Eye (tissue), 1 donor: Measurements from ENCODE around the gene STRA8.
"Not testable (repeated sequence)": the region's sequence is repeated elsewhere in the genome, so short reads cannot be mapped to it uniquely, and the experiment has no call there.

Source experiments
- DNase-seq: peaks from one replicate; pipeline ENCODE4 v3.0.0-alpha.2; 2015

Gene STRA8

DNA sequence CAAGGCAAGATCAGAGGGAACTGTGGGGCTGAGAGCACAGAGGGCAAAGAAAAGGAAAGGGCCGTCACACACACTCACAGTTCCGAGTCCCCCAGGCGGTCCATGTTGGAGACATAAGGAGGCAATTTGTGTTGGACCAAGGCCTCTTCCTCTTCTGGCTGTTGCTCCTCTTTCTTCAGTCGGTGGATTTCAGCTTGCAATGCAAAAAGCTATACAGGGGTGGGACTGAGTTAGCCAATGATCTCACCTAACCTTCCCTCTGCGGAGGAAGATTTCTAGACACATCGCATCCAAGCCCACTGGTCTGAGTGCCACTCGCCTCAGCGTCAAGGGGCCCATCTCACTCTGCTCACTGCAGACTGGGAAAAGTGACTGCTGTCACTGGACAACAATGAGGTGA lies 27.8 kb upstream of the STRA8 start:
- no peak for DNase-seq

DNA sequence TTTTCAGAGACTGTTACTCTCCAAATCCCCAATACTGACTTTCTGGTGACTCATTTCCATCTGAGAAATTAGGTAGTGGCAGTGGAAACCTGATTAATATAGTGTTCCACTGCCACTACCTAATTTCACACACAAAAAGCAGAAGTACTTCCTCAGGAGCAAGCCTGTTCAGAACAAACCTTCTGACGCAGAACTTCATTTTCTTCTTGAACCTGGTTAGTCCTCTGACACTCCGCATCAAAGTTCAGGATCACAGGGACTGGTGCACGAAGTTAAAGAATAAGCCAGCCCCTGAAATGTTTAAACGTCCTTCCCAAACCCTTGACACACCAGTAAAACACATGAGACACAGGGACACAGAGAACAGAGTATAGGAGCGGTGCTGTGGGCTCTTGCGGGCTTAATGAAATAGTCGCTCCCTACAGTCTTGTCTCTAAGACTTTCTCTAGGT lies 26.7 kb upstream of the STRA8 start:
- no peak for DNase-seq

DNA sequence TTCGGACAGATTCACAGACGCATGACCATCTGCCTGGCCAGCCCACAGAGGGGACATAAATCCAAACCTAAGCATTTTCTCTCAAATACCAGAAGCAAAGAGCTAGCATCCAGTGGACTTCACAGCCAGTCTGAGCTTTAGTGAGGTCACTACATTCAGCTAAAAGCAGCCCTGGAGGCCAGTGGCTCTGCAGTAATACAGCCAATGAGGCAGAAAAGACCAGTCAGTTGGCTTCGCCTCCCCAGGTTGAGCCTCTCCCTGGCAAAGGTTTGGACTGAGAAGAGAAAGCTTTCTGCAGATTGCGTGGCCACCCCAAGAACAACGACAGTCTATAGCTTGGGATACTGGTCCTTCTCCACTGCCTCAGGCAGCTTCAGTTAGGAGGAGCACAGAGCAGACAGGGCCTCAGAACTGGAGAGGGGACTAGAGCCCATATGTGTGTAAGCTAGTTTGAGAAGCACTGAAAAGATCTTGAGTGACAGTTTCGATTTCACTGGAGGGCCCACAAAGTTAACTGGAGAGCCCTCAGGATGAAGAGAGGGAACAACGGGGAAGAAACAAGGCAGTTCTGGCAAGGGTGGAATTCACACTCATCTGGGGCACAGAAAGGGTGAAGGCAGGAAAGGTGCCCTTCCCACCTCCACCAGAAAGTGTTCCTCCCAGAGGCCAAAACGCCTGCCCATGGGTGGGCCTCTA lies 26.1 kb upstream of the STRA8 start:
- peak; percentile 13 for DNase-seq

DNA sequence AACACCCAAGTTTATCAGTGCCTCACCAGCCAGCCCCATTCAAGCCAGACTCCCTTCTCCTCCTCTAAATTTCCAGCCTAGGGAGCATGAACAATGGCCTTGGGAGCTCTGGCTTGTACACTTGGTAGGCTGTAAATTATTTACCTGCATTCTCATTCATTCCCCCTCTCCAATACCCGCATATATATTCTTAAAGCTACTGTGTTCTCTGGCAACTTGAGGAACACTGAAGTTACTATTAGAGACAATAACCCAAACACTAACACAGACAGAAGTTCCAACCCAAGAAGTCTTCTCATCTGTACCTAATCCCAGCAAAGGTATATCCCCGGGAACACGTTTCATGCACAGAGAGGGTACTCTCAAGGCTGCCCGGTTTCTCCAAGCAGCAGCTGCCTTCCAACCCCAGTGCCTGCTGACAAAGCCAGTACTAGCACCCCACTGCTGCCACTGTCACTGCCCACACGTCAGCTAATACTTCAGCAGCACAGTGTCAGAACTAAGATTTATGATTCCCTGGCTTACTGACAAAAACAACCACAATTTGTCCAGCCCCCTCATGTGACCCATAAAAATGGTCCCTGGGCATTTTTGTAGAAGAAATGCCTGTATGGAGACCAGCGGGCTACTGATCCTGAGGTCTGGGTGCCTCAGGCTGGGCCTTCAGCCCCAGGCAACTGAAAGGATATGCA lies 25.4 kb upstream of the STRA8 start:
- no peak for DNase-seq

DNA sequence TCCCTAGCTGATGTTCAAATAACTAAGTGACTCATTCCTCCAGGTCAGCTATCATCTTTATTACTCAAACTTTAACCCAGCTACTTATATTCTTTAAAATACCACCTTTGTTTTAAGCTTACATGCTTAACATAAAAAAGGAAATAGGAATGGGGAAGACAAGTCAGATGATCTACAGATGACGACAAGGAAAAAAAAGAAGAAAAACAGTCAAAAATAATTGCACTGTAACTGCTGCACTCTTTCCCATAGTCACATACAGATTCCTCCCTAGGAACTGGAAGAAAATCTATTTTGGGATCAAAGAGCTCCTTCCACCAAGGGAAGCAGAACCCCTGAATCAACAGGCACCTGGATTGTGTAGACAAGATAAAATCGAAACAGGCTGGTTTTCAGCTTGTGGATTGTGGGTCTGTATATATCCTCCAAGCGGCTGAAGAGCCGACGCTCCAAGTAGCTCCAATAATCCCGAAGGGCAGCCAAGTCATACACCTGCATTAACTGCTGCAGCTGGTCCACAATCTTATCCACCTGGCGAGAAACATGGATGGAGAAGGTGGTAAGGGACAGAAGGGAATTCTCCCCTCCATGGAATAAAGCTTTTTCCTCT lies 24.3 kb upstream of the STRA8 start:
- DNase-seq: no peak

DNA sequence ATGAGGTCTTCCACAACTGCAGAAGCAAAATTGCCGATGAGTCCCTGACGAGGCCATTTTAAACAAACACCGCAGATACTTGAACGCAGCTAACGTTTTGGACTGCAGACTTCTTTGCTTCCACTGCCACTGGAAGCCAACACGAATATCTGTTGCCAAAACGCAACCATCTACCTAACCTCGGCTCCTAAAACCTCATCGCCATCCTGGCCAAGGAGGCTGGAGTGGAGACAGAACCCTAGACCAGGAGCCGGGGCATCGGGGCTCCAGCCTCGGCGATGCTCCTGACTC lies 22.8 kb upstream of the STRA8 start:
- peak; percentile 84 for DNase-seq

DNA sequence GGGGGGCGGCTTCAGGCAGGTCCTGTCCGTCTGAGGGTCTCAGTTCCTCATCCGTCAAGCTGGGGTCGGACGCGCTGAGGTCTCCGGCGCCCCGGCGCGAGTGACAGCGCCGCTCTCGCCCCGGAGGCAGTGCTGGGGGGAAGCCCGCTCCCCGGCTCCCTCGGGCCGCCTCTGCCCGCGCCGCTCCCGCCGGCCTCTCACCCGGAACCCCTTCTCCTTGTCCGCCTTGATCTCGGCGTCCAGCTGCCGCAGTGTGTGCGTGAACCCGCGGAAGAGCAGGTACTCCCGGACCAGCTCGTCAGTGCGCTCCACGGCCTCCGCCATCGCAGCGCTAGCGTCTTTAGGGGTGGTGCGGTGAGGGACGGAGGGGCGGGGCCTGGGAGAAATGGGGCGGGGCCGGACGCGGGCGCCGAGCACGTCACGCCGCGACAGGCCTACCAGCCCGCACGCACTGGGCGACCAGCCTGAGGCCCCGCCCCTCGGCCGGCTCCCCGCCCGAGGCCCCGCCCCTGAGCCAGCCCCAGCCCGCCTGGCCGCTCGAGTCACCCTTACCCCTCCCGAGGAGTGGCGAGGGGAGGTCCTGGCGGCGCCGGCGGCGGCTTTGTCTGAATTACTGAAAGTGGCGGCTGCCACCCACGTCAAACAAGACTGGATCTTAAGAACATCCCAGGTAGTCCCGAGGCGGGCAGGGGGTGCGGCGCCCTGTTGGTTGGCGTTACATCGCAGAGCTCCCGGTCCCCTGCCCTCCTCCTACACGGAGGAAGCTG lies 22.3 kb upstream of the STRA8 start, which contains the start of gene WDR91:
TSS of gene WDR91 (minus strand) at position 348 of the 767 bp plus-strand sequence. CDS start at position 324, 24 bp downstream.
- peak; percentile 97 for DNase-seq

DNA sequence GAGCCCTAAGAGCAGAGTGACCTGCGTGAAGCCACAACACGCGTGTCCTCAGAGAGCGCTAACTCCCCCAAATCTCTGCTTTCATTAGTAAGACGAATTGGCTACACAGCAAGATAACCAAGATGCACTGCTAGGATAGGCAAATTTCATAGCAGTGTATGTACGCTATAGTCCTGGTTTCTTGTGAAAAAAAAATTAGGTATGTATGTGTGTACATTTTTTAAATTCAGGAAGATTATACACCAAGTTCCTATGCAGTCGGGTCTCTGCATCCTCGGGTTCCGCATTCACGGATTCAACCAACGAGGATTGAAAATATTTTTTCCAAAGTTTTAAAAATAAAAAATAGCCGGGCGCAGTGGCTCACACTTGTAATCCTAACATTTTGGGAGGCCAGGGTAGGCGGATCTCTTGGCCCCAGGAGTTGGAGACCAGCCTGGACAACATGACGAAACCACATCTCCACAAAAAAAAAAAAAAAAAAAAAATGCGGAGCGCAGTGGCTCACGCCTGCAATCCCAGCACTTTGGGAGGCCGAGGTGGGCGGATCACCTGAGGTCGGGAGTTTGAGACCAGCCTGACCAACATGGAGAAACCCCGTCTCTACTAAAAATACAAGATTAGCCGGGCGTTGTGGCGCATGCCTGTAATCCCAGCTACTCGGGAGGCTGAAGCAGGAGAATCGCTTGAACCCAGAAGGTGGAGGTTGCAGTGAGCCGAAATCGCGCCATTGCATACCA lies 21.5 kb upstream of the STRA8 start:
- DNase-seq: not testable (repeated sequence)

DNA sequence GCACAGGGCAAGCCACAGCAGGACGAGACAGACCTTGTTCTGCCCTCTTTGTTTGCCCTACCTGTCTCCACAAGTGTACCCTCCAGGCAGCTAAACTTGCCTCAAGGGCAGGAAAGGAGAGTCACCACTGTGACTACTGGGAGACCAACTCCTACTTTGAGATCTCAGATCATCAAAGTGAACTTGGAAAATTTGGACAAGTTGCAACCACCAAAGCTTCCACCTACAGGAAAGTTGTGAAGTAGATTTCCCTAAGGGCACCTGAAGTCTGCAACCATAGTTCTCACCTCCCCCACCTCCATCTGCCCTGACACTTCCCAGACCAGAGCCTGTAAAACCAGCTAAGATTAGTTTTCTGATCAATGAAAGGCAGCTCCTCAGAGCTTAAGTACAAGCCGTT lies 19.8 kb upstream of the STRA8 start:
- no peak for DNase-seq

DNA sequence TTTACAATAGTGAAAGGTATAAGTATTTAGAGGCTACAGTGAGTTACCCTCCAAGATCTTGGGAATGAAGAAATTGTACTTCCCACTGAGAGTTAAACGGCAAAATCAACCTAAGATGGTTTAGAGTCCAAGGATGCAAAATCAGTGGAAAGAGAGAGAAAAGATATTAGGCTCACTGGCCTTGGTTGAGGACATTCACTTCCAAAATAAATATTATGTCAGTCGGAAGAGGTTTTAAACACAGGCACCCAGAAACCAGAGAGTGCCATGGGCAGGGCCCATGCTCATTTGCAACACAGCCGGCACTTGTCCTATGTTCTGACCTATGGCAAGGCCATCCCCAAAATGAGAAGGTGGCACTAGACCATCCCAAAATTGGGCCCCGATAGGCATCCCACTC lies 18.5 kb upstream of the STRA8 start:
- no peak for DNase-seq

DNA sequence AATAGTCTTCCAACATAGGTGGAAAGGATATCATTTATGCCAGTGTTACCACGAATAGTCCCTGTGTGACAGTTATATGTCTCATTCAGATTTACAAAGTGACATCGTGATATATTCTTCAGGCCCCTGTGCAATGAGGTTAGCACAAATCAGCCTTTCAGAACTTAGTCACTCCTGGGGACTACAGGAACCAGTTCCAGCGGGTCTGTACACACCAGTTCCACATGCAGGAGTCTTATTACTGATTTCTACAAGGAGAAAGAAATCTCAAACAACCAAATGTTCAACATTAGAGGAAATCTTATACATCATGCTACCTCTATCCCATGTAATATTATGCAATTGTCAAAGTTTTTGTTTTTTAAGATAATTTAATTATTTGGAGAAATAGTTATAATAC lies 17.9 kb upstream of the STRA8 start:
- DNase-seq: no peak

DNA sequence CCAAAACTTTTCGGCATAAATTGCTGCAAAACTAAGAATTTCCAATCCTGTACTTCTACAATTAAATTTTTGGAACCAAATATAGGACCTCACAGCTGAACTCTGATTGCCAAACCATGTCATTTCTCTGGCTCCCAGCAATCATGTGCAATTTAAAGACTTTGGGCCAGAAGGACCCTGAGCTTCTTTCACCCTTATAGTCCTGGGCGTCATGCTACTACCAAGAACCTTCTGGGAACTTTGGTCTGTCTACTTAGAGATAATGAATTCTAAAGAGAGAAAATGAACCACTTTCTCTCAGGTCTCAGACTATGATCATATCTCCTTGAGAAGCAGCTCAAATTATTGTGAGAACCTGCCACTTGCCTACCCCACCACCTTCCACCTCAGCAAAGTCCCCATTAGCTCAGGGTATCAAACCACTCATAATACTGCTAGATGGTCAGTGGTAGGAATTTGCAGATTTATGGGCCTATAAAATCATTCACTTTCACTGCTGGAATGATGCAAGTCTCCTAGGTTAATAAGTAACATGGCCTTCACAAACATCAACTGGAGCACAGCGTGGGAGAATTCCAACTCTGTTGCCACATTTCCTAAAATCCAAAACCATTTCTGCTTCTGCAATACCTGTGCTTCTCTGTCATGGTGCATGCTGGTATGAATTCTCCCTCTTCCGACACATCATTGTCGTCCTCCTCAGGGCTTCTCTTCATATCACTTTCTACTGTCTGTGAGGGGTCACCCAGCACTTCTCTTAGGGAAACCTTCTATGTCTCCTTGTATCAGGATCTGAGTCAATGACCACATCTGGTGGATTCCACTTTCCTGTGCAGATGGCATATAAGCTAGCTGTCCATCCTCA lies 15.8 kb upstream of the STRA8 start:
- no peak for DNase-seq

DNA sequence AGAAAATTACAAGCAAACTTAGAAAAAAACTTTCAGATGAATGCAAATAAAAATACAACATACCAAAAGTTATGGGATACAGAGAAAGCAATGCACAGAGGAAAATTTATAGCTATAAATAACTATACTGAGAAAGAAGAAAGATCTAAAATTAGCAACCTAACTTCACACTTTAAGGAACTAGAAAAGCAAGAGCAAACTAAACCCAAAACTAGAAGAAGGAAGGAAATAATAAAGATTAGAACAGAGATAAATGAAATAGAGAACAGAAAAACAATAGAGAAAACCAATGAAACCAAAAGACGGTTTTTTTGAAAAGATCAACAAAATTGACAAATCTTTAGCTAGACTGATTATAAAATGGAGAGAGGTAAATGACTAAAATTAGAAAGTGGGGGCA lies 9.6 kb upstream of the STRA8 start:
- DNase-seq: no peak

DNA sequence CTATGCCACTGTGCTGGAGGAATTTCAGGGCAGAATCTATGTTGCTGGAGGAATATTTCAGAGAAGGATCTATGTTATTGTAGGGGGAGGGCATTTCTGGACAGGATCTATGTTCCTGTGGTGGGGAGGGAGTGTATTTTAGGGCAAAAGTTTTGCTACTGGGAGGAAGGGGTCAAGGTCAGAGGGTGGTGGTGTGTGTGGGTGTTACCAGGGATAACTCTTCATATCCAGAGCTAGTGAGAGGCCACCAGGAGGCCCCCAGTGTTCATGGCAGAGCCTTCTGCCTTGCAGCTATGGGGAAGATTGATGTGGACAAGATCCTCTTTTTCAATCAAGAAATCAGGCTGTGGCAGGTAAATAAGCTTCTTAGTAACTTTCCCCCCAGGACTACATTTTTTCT lies 2.0 kb upstream of the STRA8 start:
- DNase-seq: no peak

DNA sequence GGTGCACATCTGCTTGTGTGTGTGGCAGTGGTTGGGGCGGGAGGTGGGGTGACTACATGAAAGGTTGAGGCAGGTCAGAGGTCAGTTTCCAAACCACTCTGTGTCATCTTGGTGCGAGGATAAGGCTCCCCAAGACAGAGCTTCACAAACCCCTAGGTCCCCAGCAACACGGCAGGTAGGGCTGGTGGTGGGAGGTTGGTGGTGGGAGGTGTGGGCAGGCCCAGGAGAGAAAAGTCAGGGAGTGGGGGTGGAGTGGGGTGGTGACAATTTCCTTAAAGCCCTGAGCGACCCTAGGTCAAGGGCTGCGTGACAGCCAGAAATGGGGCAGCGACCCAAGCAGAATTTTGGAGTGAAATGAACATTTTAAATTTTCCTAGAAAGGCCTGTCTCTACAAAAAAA lies 1.6 kb upstream of the STRA8 start:
- no peak for DNase-seq

DNA sequence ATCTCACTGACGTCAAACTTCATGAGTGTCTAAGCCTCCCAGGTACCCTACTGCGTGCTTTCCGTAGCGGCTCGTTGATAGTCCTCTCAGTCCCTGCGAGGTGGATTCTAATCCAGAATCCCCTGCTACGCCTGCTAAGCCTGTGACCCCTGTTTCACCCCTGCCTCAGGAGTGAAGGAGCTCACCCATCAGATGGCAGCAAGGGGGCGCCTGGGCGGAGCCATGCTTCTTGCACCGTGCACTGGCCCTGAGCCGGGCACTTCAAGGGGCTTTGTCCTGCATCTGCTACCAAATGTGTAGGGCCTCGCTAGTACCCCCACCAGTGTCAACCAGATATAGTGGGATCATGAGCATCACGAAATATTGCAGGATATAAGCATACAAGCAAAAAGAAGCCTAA lies 918 bp upstream of the STRA8 start:
- DNase-seq: no peak

DNA sequence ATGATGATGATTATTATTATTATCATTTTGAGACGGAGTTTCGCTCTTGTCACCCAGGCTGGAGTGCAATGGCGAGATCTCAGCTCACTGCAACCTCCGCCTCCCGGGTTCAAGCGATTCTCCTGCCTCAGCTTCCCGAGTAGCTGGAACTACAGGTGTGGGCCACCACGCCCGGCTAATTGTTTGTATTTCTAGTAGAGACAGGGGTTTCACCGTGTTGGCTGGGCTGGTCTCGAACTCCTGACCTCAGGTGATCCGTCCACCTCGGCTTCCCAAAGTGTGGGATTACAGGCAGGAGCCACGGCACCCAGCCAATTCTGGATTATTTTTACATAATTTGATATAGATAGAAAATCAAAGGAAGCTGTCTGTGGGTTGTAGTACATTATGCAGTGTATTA lies 457 bp downstream of the STRA8 start:
- not testable (repeated sequence) for DNase-seq

DNA sequence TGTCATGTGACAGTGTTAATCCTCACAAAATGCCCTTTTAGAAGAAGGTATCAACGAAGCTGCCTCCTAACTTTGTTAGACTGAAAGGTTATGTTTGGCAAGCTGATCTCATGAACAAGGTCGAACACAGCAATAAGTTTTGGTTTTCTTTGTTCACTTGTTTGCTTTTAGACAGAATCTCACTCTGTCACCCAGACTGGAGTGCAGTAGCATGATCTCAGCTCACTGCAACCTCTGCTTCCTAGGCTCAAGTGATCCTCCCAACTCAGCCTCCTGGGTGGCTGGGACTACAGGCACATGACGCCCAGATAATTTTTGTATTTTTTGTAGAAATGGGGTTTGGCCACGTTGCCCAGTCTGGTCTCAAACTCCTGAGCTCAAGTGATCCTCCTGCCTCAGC lies 1.1 kb downstream of the STRA8 start:
- DNase-seq: no peak

DNA sequence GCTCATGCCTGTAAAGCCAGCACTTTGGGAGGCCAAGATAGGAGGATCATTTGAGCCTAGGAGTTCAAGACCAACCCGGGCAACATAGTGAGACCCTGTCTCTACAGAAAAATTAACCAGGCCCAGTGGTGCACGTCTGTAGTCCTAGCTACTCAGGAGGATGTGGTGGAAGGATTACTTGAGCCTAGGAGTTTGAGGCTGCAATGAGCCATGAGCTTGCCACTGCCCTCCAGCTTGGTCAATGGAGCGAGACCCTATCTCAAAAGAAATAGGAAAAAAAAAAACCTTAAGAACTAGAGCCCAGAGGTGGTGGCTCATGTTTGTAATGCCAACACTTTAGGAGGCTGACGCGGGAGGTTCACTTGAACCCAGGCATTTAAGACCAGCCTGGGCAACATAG lies 2.2 kb downstream of the STRA8 start:
- DNase-seq: no peak

DNA sequence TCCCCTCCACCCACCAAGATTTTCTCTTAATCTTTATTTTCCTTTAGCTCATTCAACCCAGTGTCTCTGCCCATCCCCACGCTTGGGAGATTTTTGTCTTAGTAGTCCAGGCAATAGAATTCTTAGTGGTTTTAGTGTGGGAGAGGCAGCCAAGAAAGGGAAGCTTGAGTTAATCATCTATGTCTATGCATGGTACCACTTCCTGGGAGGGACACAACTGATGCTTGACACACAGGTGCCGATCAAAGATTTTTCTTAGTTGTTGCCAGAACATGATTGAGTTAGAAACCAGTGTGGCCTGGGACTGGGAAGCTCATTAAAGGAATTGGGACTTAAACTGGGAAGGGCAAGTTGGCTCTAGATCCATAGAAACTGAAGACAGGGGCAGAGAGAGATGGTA lies 3.1 kb downstream of the STRA8 start:
- no peak for DNase-seq

DNA sequence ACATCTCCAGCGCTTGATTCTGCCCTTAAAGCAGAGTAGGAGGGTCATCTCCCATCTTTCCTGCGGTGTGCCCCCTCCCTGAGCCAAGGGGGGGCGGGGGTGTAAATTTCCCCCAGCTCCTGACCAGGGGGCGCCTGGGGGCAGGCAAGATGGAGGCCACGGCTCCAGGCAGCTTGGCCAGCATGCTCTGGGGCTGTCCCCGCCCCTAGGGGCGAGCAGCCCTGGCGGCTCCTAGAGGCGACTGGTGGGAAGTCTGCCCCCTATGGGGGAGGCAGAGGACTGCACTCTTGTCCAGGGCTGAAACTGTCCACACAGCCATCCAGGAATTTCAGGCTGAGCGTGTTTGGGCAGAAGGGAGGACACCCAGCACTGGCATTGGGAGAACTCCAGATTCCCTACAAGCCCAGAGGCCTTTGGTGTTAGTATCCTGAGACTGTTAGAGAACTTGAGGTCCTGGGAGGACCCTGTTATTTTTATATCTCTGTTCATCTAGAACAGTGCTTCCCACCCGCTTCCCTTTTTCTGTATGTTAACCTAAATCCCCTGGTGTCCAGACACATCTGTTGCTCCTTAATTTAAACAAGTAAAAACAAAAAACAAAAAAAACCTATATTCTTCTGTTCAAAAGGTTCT lies 4.6 kb downstream of the STRA8 start:
- DNase-seq: no peak
